ENCODE measurements around the gene ADAM12.

The ADAM12 gene

DNA sequence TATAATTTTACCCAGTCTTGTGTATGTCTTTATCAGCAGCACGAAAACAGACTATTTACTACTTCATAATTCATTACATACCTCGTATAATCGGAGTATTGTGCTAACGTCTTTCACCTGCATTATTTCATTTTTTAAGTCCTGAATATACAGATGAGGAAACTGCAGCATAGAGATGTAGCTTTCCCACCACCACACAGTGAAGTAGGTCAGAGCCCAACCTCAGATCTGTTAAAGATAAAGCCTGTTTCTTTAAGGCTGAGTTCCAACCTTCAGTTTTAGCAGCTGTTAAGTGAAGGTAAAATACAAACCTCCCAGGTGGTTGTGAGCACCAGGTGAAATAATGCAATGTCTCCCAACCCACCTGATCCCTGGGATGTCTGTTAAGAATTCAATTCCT is 2.0 kb upstream of the ADAM12 start:
- ChIA-PET POLR2A (no interaction called here), CTCF (no interaction called here)
- TF ChIP-seq SCRT2 (tag by site-specific recombination; IDR thresholded peaks at IDR 0.05) = no peak
- no peak for TF ChIP-seq ZNF561 (tag by site-specific recombination; IDR thresholded peaks at IDR 0.05; ENCODE audit: borderline replicate concordance)
- TF ChIP-seq ZNF114 (tag by site-specific recombination; IDR thresholded peaks at IDR 0.05) = no peak
- no peak for TF ChIP-seq ZBTB20 (tag by site-specific recombination; IDR thresholded peaks at IDR 0.05)
- TF ChIP-seq ZNF311 (tag by site-specific recombination; IDR thresholded peaks at IDR 0.05; ENCODE audit: borderline replicate concordance) = no peak
- TF ChIP-seq WT1 (tag by site-specific recombination; IDR thresholded peaks at IDR 0.05) = no peak
- TF ChIP-seq FEZF1 (tag by site-specific recombination; IDR thresholded peaks at IDR 0.05) = no peak
- TF ChIP-seq ZNF350 (tag by site-specific recombination; IDR thresholded peaks at IDR 0.05) = no peak
- no peak for TF ChIP-seq MYNN (tag by site-specific recombination; IDR thresholded peaks at IDR 0.05; ENCODE audit: borderline replicate concordance)
- Histone ChIP-seq H3K4me1 (ENCODE audit: control insufficient read depth, insufficient read depth, low read length) (no peaks in the 10 kb centered on the region), H3K27ac (ENCODE audit: extremely low read depth, low read depth, low read length) (no peak overlapping the region), H3K4me3 (ENCODE audit: low read depth, low read length) (no peak overlapping the region), H3K36me3 (ENCODE audit: control insufficient read depth in 2 of 2, insufficient read depth in 1 of 2, low read length in 2 of 2) (no peaks in the 10 kb centered on the region), H3K9me3 (ENCODE audit: control insufficient read depth, insufficient read depth, low read depth, low read length) (no peaks in the 10 kb centered on the region; the same call in 1 of the 2 replicates)

DNA sequence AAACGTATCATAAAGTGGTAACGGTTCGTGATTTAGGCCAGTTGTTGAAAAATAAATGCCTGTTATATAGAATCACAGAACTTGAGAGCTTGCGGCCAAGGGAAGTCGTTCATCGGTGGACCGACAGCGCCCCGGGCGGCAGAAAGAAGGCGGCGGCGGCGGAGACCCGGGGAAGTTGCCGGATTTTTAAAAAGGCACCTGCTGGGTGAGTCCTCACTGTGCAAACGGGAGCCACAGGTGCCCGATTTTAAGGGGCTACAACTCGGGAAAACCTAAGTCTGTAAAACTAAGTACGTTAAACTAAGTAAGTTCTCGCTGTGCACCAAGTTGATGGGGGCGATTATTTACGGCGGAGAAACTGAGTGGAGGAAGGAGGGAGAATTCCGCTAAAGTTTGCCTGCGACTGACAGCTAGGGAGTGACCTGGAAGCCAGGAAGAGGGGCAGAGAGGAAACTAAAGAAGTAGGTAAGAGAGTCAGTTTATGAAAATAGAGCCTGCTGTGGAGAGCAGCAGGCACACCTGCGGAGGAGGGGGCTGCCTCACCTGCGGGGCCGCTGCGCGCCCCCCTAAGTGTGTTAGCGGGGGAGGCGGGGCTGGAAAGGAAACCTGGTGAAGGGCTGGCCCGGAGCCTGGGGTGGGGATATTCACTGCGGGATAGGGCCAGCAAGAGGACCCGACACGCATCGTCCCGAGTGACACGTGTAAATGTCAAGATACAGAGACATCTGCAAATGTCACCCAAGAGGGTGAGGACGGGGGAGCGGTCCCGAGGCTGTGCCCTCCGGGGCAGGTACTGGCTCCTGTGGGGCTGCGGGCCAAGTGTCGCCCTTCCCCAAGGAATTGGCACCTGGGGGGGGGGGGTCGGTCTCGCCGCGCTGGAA is 996 bp downstream of the ADAM12 start:
- no peaks in the 10 kb centered on the region for H3K36me3 ChIP-seq (ENCODE audit: control insufficient read depth in 2 of 2, insufficient read depth in 1 of 2, low read length in 2 of 2)
- peak overlapping the region; percentile 75; the same call in 1 of the 2 replicates for H3K27ac ChIP-seq (ENCODE audit: extremely low read depth, low read depth, low read length)
- H3K4me3 ChIP-seq (ENCODE audit: low read depth, low read length) = peak overlapping the region; percentile 46
- H3K9me3 ChIP-seq (ENCODE audit: control insufficient read depth, insufficient read depth, low read depth, low read length) = peaks cover 3% of the 10 kb centered on the region
- POLR2A ChIA-PET = no interaction called here
- H3K4me1 ChIP-seq (ENCODE audit: control insufficient read depth, insufficient read depth, low read length) = no peaks in the 10 kb centered on the region
- CTCF ChIA-PET = interaction anchor here (0.6 to 2.2 kb wide), 14 partner anchors 15 to 1161 kb away, joined by 3 to 11 read pairs (median 4); no protein-coding TSS in a partner anchor
- TF ChIP-seq SP3 (tag by site-specific recombination; IDR thresholded peaks at IDR 0.05) (no peak), ZFP69B (tag by site-specific recombination; IDR thresholded peaks at IDR 0.05) (0 out of 2 replicates have a peak, but pooled peaks have one; percentile 28), ZNF707 (tag by site-specific recombination; IDR thresholded peaks at IDR 0.05) (no peak), ZBTB49 (tag by site-specific recombination; IDR thresholded peaks at IDR 0.05; ENCODE audit: low read depth) (no peak), CTCF (tag by site-specific recombination; IDR thresholded peaks at IDR 0.05) (peak; percentile 72; the same call in 1 of the 2 replicates), ZEB2 (tag by site-specific recombination; IDR thresholded peaks at IDR 0.05) (peak; percentile 76; the same call in 1 of the 2 replicates), ZNF654 (tag by site-specific recombination; IDR thresholded peaks at IDR 0.05; ENCODE audit: low read depth) (peak; percentile 9; the same call in 1 of the 2 replicates), ZNF404 (tag by site-specific recombination; IDR thresholded peaks at IDR 0.05) (no peak), SCRT2 (tag by site-specific recombination; IDR thresholded peaks at IDR 0.05) (peak; percentile 95), AEBP2 (tag by site-specific recombination; IDR thresholded peaks at IDR 0.05; ENCODE audit: borderline replicate concordance) (no peak), ZNF274 (IDR thresholded peaks at IDR 0.05; ENCODE audit: low read length) (no peak), ZNF274 (tag by site-specific recombination; IDR thresholded peaks at IDR 0.05; ENCODE audit: borderline replicate concordance) (no peak)
- TF ChIP-seq, protein P1, sequence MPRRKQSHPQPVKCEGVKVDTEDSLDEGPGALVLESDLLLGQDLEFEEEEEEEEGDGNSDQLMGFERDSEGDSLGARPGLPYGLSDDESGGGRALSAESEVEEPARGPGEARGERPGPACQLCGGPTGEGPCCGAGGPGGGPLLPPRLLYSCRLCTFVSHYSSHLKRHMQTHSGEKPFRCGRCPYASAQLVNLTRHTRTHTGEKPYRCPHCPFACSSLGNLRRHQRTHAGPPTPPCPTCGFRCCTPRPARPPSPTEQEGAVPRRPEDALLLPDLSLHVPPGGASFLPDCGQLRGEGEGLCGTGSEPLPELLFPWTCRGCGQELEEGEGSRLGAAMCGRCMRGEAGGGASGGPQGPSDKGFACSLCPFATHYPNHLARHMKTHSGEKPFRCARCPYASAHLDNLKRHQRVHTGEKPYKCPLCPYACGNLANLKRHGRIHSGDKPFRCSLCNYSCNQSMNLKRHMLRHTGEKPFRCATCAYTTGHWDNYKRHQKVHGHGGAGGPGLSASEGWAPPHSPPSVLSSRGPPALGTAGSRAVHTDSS (tag by site-specific recombination; IDR thresholded peaks at IDR 0.05) = no peak
- TF ChIP-seq, protein P2, sequence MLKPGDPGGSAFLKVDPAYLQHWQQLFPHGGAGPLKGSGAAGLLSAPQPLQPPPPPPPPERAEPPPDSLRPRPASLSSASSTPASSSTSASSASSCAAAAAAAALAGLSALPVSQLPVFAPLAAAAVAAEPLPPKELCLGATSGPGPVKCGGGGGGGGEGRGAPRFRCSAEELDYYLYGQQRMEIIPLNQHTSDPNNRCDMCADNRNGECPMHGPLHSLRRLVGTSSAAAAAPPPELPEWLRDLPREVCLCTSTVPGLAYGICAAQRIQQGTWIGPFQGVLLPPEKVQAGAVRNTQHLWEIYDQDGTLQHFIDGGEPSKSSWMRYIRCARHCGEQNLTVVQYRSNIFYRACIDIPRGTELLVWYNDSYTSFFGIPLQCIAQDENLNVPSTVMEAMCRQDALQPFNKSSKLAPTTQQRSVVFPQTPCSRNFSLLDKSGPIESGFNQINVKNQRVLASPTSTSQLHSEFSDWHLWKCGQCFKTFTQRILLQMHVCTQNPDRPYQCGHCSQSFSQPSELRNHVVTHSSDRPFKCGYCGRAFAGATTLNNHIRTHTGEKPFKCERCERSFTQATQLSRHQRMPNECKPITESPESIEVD (tag by site-specific recombination; IDR thresholded peaks at IDR 0.05) = no peak
- TF ChIP-seq, protein P3, sequence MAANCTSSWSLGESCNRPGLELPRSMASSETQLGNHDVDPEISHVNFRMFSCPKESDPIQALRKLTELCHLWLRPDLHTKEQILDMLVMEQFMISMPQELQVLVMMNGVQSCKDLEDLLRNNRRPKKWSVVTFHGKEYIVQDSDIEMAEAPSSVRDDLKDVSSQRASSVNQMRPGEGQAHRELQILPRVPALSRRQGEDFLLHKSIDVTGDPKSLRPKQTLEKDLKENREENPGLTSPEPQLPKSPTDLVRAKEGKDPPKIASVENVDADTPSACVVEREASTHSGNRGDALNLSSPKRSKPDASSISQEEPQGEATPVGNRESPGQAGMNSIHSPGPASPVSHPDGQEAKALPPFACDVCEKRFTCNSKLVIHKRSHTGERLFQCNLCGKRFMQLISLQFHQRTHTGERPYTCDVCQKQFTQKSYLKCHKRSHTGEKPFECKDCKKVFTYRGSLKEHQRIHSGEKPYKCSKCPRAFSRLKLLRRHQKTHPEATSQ (tag by site-specific recombination; IDR thresholded peaks at IDR 0.05) = no peak
